ENCODE measurements around the gene COA8. TPM values are rescaled to one million over a fixed set of nuclear protein-coding genes. Genes with fewer than 3 reads are reported as not detected.

COA8 gene
- total RNA-seq, 2 donors from 2014 or later: 8.0 to 17.6 TPM

DNA sequence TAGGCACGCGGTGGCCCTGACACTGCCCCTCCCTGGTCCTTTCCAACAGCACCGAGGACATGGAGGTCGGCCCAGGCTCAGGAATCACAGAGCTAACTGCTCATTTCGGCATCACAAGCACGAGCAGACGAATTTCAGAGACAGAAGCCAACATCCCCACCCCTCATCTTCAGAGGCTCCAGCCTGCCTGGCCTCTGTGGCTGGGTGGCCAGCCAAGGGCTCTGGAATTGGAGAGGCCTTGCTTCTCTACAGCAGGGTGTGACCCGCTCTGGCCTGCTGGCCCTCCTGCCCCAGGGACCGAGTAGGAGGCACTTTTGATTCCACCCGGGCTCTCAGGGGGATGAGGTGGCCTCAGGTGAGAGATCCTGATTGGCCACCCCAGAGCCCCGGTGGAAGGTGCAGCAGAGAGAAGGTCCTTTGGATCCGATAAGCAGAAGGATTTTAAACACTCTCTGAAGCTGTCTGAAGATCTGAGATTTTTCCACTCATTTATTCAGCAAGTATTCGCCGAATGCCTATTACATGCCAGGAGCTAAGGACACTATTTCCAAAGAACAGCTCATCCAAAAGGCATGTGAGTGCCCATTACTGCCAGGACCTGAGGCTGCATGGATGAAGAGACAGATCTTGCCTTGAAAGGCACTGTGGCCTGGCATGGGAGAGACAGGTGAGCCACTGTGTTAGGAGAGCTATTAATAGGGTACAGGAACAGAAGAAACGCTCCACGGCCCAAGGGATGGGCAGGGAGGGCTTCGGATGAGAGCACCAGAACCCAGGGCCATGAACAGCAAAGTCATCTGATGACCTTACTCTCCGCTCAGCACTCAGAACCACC is 10.5 kb upstream of the COA8 start:
- H3K4me1 ChIP-seq (ENCODE audit: control insufficient read depth in 1 of 2, low read depth in 2 of 2): peaks cover 30 to 43% of the 10 kb centered on the region in 2 donors
- no peaks in the 10 kb centered on the region for H3K27me3 ChIP-seq (replicated peaks; ENCODE audit: insufficient read depth)
- no peaks in the 10 kb centered on the region for H3K36me3 ChIP-seq
- no peak for DNase-seq (ENCODE audit: low spot score)
- peak overlapping the region; percentile 90 to 100 for H3K27ac ChIP-seq
- TF ChIP-seq, protein P1, sequence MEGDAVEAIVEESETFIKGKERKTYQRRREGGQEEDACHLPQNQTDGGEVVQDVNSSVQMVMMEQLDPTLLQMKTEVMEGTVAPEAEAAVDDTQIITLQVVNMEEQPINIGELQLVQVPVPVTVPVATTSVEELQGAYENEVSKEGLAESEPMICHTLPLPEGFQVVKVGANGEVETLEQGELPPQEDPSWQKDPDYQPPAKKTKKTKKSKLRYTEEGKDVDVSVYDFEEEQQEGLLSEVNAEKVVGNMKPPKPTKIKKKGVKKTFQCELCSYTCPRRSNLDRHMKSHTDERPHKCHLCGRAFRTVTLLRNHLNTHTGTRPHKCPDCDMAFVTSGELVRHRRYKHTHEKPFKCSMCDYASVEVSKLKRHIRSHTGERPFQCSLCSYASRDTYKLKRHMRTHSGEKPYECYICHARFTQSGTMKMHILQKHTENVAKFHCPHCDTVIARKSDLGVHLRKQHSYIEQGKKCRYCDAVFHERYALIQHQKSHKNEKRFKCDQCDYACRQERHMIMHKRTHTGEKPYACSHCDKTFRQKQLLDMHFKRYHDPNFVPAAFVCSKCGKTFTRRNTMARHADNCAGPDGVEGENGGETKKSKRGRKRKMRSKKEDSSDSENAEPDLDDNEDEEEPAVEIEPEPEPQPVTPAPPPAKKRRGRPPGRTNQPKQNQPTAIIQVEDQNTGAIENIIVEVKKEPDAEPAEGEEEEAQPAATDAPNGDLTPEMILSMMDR (IDR thresholded peaks at IDR 0.05): no peak
- peak overlapping the region; percentile 70 for H3K4me3 ChIP-seq
- peak; percentile 41 for ATAC-seq (ENCODE audit: insufficient number of reproducible peaks, low FRiP score, low read depth)
- H3K9me3 ChIP-seq: no peaks in the 10 kb centered on the region

DNA sequence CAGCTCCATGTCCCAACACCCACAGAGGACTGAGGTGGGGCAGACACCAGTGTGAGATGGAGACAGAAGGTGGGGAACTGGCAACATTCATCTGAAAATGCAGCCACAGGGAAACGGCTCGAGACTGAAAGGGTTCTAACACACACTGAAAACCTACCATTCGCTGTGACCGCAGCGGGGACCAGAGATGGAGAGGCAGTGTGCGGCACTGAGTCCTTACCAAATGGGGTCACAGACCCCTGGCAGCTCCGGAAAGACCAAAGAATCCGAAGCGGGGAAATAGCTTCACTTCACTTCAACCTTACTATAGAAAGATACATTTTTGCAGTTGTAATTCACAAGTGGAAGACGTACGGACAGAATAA is 9.9 kb upstream of the COA8 start:
- ATAC-seq (ENCODE audit: insufficient number of reproducible peaks, low FRiP score, low read depth) (no peak), DNase-seq (ENCODE audit: low spot score) (no peak)
- Histone ChIP-seq H3K36me3 (no peaks in the 10 kb centered on the region), H3K4me1 (ENCODE audit: control insufficient read depth in 1 of 2, low read depth in 2 of 2) (peaks cover 30 to 44% of the 10 kb centered on the region in 2 donors), H3K27me3 (replicated peaks; ENCODE audit: insufficient read depth) (no peaks in the 10 kb centered on the region), H3K27ac (peak overlapping the region; percentile 90 to 100), H3K9me3 (no peaks in the 10 kb centered on the region), H3K4me3 (peak overlapping the region; percentile 70)
- TF ChIP-seq, protein P1 (IDR thresholded peaks at IDR 0.05): no peak

DNA sequence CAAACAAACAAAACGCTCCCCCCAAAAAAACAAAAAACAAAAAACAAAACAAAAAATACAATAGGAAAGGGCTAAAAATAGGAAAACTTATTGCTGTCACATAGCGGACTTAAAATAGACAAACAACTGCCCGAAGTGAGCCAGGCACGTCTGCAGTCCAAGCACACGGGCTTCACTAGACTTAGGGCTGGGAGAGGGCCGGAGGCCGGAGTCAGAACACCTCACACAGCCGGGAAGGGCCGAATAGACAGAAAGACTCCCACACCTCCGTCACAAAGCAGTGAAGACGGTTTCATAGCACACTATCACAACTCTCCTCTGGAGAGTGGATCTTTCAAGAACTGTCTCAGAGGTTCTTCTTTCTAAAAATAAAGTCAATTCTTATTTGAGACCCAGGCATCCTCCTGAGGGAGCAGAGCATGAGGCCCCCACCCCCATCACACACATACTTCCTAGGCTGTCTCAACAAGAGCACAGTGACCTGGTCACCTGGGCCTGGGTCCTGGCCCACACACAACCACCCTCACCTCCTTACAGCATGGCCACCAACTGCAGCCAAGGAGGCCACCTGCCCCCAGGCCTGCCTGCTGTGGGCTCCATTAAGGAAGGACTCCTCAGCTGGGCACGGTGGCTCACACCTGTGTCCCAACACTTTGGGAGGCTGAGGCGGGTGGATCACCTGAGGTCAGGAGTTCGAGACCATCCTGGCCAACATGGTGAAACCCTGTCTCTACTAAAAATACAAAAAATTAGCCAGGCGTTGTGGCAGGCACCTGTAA is 7.0 kb upstream of the COA8 start:
- no peaks in the 10 kb centered on the region for H3K9me3 ChIP-seq
- H3K36me3 ChIP-seq: peaks cover 12% of the 10 kb centered on the region
- DNase-seq (ENCODE audit: low spot score): no peak
- H3K4me3 ChIP-seq: no peak overlapping the region
- TF ChIP-seq, protein P1 (IDR thresholded peaks at IDR 0.05): no peak
- no peak for ATAC-seq (ENCODE audit: insufficient number of reproducible peaks, low FRiP score, low read depth)
- peak overlapping the region; percentile 6 to 25 for H3K27ac ChIP-seq
- peaks cover 28 to 54% of the 10 kb centered on the region in 2 donors for H3K4me1 ChIP-seq (ENCODE audit: control insufficient read depth in 1 of 2, low read depth in 2 of 2)
- no peaks in the 10 kb centered on the region for H3K27me3 ChIP-seq (replicated peaks; ENCODE audit: insufficient read depth)

DNA sequence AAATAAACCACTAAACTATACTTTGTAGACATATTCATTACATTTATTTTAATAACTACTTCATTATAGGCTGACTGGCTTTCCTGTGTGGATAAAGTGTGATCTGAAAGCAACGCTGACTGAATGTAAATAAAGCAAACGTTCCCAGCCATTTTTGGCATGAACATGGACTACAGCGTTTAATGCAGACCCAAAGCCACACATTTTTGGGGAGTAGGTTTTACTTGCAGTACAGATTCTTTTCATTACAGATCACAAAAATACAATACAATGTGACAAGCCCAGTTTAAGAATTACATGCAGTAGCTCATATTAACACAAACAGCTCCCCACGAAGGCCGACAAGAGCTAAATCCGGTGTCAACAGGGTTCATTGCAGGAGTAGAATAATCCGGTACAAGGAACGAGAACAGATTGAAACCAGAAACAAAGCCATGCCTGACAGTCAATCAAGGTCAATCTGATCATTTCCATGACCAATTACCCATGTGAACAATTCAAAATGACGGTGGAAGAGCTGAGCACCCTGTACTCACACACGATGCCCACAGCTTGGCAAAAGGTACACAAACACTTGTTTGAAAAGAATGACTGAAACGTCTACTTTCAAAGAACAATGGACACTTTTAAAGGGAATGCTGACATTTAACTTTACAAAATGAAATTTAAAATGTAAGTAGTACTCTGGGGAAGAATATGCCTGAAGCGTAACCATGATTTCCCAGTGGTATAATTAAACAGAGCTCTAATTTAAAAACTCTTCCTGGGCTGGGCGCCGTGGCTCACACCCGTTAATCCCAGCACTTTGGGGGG is 5.6 kb upstream of the COA8 start:
- Histone ChIP-seq H3K27me3 (replicated peaks; ENCODE audit: insufficient read depth) (no peaks in the 10 kb centered on the region), H3K9me3 (no peaks in the 10 kb centered on the region), H3K27ac (peak overlapping the region in 1 of 2 donors; percentile 11), H3K4me1 (ENCODE audit: control insufficient read depth in 1 of 2, low read depth in 2 of 2) (peaks cover 23 to 52% of the 10 kb centered on the region in 2 donors), H3K36me3 (peaks cover 12% of the 10 kb centered on the region), H3K4me3 (no peak overlapping the region)
- TF ChIP-seq, protein P1 (IDR thresholded peaks at IDR 0.05): no peak
- DNase-seq (ENCODE audit: low spot score) (no peak), ATAC-seq (ENCODE audit: insufficient number of reproducible peaks, low FRiP score, low read depth) (no peak)

Data from thoracic aorta (tissue), 2 donors.